ENCODE data around the gene SMYD3.
"Not testable (repeated sequence)": the region's sequence is repeated elsewhere in the genome, so short reads cannot be mapped to it uniquely, and the experiment has no call there.

Gene SMYD3

GRCh38 chr1:246350745-246351144 lies 156.3 kb downstream of the SMYD3 start:
- no peak for FAIRE-seq

- no peak for FAIRE-seq
Observed at GRCh38 chr1:246343937-246344336, 163.1 kb downstream of the SMYD3 start.

GRCh38 chr1:246343251-246343650 lies 163.8 kb downstream of the SMYD3 start:
- no peak for FAIRE-seq

- no peak for FAIRE-seq
Observed at GRCh38 chr1:246338546-246338945, 168.5 kb downstream of the SMYD3 start.

GRCh38 chr1:246338098-246338497 lies 169.0 kb downstream of the SMYD3 start:
- no peak for FAIRE-seq

- FAIRE-seq: no peak
Observed at GRCh38 chr1:246335151-246335550, 171.9 kb downstream of the SMYD3 start.

- no peak for FAIRE-seq
Observed at GRCh38 chr1:246333855-246334254, 173.2 kb downstream of the SMYD3 start.

- no peak for FAIRE-seq
Observed at GRCh38 chr1:246332078-246332477, 175.0 kb downstream of the SMYD3 start.

- FAIRE-seq: no peak
Observed at GRCh38 chr1:246329900-246330299, 177.2 kb downstream of the SMYD3 start.

GRCh38 chr1:246329292-246329691 lies 177.8 kb downstream of the SMYD3 start:
- not testable (repeated sequence) for FAIRE-seq

- no peak for FAIRE-seq
Observed at GRCh38 chr1:246324711-246325110, 182.4 kb downstream of the SMYD3 start.

- FAIRE-seq: not testable (repeated sequence)
Observed at GRCh38 chr1:246324033-246324432, 183.0 kb downstream of the SMYD3 start.

GRCh38 chr1:246320286-246320685 lies 186.8 kb downstream of the SMYD3 start:
- FAIRE-seq: no peak

GRCh38 chr1:246319083-246319714 lies 187.9 kb downstream of the SMYD3 start:
- no peak for FAIRE-seq

- no peak for FAIRE-seq
Observed at GRCh38 chr1:246318622-246319021, 188.5 kb downstream of the SMYD3 start.

GRCh38 chr1:246318036-246318359 lies 189.1 kb downstream of the SMYD3 start:
- FAIRE-seq: no peak

- FAIRE-seq: no peak
Observed at GRCh38 chr1:246317332-246318035, 189.6 kb downstream of the SMYD3 start.

- FAIRE-seq: no peak
Observed at GRCh38 chr1:246311461-246311860, 195.6 kb downstream of the SMYD3 start.

GRCh38 chr1:246309247-246309884 lies 197.7 kb downstream of the SMYD3 start:
- FAIRE-seq: no peak

GRCh38 chr1:246308533-246309075 lies 198.5 kb downstream of the SMYD3 start:
- no peak for FAIRE-seq

GRCh38 chr1:246306415-246307037 lies 200.6 kb downstream of the SMYD3 start:
- FAIRE-seq: no peak

- FAIRE-seq: no peak
Observed at GRCh38 chr1:246304484-246305259, 202.4 kb downstream of the SMYD3 start.
